Measurements from ENCODE around the gene SMIM17. TPM values are rescaled to one million over a fixed set of nuclear protein-coding genes. Genes with fewer than 3 reads are reported as not detected.

SMIM17 gene
- total and polyA plus RNA-seq, 4 donors, result 0.28 TPM; not detected in 3

GRCh38 chr19:56690670-56691069, 47.7 kb downstream of the SMIM17 start:
- TF ChIP-seq JUND (IDR thresholded peaks at IDR 0.05) (no peak), ZBTB33 (IDR thresholded peaks at IDR 0.05) (no peak), MAX (IDR thresholded peaks at IDR 0.05) (no peak), NR2F2 (IDR thresholded peaks at IDR 0.05) (no peak), REST (IDR thresholded peaks at IDR 0.05) (no peak), HNF4G (IDR thresholded peaks at IDR 0.05) (no peak), ATF3 (IDR thresholded peaks at IDR 0.05) (no peak), FOXA2 (IDR thresholded peaks at IDR 0.05) (no peak), YY1 (IDR thresholded peaks at IDR 0.05) (no peak), SP1 (IDR thresholded peaks at IDR 0.05) (no peak), RAD21 (IDR thresholded peaks at IDR 0.05) (no peak), FOXA1 (IDR thresholded peaks at IDR 0.05) (no peak), RXRA (IDR thresholded peaks at IDR 0.05) (no peak), EGR1 (IDR thresholded peaks at IDR 0.05; ENCODE audit: low read depth in 2 of 2) (no peak), TAF1 (conservative IDR thresholded peaks at IDR 0.05) (no peak), CTCF (IDR thresholded peaks at IDR 0.05; ENCODE audit: low read depth, low read length, missing input control) (no peak), HNF4A (conservative IDR thresholded peaks at IDR 0.05) (no peak), GABPA (IDR thresholded peaks at IDR 0.05 in 1 of 2, conservative IDR thresholded peaks at IDR 0.05 in 1 of 2) (no peak)
- H3K27ac ChIP-seq (ENCODE audit: low read depth in 1 of 2, low read length in 2 of 2), result no peak overlapping the region
- no peaks in the 10 kb centered on the region for H3K4me1 ChIP-seq (ENCODE audit: control insufficient read depth in 4 of 4, insufficient read depth in 4 of 4, low read length in 3 of 4)
- H3K4me3 ChIP-seq (ENCODE audit: low read depth in 1 of 3, low read length in 3 of 3), result no peak overlapping the region
- WGBS, result 79% methylated on average over 10 of the region's 10 CpGs
- H3K36me3 ChIP-seq (ENCODE audit: control insufficient read depth in 4 of 4, insufficient read depth in 3 of 4, low read depth in 1 of 4, low read length in 3 of 4), result no peaks in the 10 kb centered on the region
- peaks cover 0 to 3% (median 0%) of the 10 kb centered on the region in 4 donors for H3K27me3 ChIP-seq (ENCODE audit: control insufficient read depth in 4 of 4, insufficient read depth in 4 of 4, low read length in 3 of 4)
- H3K9me3 ChIP-seq (ENCODE audit: control insufficient read depth in 4 of 4, low read length in 3 of 4), result peaks cover 0 to 15% (median 11%) of the 10 kb centered on the region in 4 donors
- DNase-seq (ENCODE audit: low spot score), result no peak
- H3K9ac ChIP-seq (ENCODE audit: low read depth in 1 of 2, low read length in 2 of 2), result no peak overlapping the region

Measured in liver (tissue), 9 donors.